Erythroblast (primary cell): Measurements from ENCODE around the gene PNMT.

ENCODE experiments used
- GATA1 ChIP-seq: IDR thresholded peaks from 2 replicates; pipeline ENCODE4 v1.6.1; 2011; ENCODE audit warnings: low read depth, mild to moderate bottlenecking, control low read depth, low read length, moderate library complexity
- POLR2A ChIP-seq: IDR thresholded peaks from 2 replicates; pipeline ENCODE4 v1.6.1; 2011; ENCODE audit warnings: mild to moderate bottlenecking, low read length

DNA sequence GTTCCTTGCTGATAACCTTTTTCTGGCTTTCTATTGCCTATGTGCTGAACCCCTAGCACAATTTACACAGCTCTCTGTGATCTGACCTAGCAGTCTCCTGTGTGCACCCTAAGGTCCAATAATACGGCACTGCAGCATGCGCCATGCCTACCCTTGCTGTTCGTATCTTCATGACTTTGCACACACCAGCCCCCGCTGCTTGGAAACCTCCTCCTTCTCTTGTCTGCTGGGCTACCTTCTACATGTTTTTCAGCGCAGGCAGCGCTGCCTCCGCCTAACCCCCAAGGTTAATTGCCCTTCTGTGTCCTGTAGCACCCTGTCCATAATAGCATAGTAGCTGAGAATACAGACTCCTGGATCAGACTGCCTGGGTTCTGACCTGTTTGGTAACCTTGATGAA, 29.9 kb upstream of the PNMT start:
- no peak for TF ChIP-seq POLR2A
- no peak for TF ChIP-seq GATA1
